CD4-positive, alpha-beta T cell treated with Interferon gamma for 1 hour (primary cell): Measurements from ENCODE around the gene OR1J2.
"Not testable (repeated sequence)": the region's sequence is repeated elsewhere in the genome, so short reads cannot be mapped to it uniquely, and the experiment has no call there.

Experiments
- DNase-seq: peaks from one replicate; pipeline ENCODE4 v3.0.0-alpha.2; 2020

Gene OR1J2, protein sequence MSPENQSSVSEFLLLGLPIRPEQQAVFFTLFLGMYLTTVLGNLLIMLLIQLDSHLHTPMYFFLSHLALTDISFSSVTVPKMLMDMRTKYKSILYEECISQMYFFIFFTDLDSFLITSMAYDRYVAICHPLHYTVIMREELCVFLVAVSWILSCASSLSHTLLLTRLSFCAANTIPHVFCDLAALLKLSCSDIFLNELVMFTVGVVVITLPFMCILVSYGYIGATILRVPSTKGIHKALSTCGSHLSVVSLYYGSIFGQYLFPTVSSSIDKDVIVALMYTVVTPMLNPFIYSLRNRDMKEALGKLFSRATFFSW

DNA sequence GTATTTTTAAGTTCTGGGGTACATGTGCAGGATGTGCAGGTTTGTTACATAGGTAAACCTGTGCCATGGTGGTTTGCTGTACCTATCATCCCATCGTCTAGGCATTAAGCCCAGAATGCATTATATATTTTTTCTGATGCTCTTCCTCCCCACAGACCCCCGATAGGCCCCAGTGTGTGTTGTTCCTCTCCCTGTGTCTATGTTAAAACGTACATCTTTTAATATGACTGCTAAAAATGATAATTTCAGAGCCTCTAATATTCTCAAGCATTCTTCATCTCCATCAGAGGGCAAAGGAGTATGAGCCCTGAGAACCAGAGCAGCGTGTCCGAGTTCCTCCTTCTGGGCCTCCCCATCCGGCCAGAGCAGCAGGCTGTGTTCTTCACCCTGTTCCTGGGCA is at the start of gene OR1J2:
Gene OR1J2 (plus strand): TSS at position 301 of the 400 bp plus-strand sequence. CDS start 0 bp downstream, at position 301.
- DNase-seq, result no peak

GRCh38 chr9:122463828-122464632 is 46.6 kb upstream of the OR1J2 start:
- DNase-seq, result peak; percentile 19

DNA sequence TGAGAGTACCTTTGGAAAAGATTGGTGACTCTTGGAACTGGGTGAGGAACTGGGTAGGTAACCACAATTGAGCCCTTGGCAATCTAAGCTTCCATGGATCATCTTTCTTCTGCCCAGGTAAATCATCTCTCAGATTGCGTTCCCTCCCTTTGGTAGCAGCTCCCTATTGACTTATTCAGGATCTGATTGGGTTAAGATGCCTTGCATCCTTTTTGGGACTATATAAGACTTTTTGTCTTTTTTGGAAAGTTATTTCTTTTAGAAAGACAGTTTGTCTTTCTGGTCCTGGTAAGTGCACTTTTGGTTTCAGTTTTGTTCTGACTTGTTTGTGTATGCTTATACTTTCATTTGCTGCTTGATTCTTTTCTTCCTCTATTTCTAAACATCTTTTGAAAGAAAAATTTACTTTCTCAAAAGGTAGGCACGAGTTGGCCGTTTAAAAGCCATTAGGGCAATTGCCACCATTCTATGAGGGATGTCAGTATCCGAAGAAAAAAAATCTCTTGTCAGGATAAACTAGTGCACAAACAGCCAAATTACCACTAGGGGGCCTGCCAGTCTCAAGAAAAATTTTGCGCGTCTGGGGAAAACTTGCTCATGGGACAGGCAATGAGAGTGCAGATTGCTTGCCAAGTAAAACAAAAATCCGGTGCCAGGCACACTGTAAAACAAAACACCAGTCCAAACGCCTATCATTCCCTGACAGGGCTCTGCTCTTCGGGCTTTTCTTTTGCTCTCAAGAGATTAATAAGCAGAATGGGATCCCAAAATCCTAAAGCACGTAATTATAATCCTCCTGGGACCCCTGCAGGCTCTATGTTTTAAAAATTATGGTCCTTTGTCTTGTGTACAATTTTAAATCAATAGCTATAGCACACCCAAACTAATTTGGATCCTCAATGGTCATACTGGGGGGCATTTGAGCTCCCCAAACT is 45.7 kb upstream of the OR1J2 start:
- peak; percentile 58 for DNase-seq

DNA sequence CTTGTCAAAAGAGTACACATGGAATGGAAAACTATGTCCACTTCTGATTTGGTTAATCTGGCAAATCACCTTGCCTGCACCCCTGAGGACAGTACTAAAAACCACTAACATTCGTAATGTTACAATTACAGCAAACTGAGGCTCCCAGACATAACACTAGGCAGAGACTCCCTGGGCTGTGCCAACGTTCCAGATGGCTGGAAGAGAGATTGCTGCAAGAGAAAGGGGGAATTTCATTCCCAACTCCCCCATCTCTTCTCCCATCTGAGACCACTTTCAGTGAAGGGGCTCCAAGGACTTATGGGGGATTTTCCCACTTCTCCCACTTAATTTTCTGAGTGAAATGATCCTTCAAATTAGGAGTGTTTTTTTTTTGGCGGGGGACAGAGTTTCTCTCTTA is 44.1 kb upstream of the OR1J2 start:
- no peak for DNase-seq

DNA sequence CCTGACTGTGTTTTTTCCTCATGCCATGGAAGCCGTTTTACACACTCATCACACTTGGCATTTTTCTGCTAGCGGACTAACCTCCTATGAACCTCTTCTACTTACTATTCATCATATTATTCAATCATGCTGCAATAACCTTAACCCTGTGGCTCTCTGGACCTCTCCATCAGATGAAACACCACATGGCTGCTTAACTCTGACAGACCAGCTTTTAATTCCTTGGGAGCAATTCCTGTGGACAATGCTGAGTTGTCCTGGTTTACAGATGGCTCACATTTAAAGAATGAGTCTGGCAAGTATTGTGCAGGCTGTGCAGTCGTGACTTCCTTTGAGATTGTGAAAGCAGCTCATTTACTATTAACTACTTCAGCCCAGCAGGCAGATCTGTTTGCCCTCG is 41.9 kb upstream of the OR1J2 start:
- DNase-seq, result no peak

DNA sequence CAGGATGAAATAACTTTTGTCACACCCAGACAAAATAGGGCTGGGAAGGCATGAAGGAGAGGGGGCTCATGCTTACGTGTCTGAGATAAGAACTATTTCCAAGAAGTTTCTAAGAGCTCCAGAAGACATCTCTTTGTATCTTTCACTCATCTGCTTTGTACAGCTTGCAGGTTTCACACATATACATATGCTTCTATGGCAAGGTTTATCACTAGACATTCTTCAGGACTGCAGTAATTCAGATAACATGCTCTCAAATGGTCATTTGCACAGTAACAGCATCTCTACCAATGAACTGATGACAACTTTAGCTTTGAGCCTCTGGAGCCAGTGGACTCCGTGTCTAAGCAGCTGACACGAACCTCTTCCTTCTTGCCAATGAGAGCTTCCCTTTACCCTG is 36.0 kb upstream of the OR1J2 start:
- DNase-seq, result no peak

DNA sequence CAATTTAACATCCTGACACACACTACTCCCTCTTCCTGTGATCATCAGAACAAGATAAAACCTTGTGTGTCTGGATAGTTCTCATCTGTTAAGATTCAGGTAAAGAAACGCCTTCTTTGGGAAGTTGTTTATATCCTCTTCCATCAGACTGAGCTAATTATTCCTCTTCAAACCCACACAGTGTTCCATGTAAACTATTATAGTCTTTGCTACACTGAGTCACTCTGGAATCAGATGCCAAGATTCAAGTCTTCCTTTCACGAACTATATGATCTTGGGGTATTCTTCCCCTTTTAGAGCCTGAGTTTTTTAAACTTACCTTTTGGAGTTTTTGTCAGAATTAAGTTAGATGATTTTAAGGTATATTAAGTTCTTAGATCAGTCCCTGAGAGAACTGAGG is 34.9 kb upstream of the OR1J2 start:
- no peak for DNase-seq

- no peak for DNase-seq
Measured at GRCh38 chr9:122477346-122477745, 33.3 kb upstream of the OR1J2 start.

- no peak for DNase-seq
Measured at GRCh38 chr9:122477826-122478225, 32.8 kb upstream of the OR1J2 start, which contains the start of gene OR1J1. TSS of gene OR1J1 (minus strand) at chr9:122477926. CDS start at chr9:122477926, 0 bp downstream.

GRCh38 chr9:122479062-122479461 is 31.5 kb upstream of the OR1J2 start:
- no peak for DNase-seq

DNA sequence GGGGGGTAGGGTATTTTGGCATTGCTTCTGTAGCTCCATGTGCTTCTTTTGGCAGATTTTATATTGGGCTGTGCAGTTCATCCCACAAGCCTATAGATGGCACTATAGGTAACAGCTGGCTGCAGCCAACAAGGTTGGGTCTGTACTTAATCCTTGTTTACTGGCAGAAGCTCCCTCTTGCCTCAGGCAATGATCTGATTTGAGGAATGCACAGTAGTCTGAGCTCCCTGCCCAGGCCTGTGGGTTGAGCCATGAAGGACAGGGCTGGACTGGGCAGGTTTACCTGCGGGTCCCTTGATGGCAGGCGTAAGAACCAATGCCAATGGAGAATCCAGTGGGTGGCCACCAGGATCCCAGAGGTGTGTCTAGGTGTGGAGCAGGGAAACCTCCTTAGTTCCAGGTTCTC is 11.7 kb upstream of the OR1J2 start:
- DNase-seq, result no peak

- DNase-seq, result no peak
Measured at GRCh38 chr9:122506964-122507363, 3.6 kb upstream of the OR1J2 start.

- DNase-seq, result no peak
Measured at GRCh38 chr9:122518226-122518625, 7.6 kb downstream of the OR1J2 start.

DNA sequence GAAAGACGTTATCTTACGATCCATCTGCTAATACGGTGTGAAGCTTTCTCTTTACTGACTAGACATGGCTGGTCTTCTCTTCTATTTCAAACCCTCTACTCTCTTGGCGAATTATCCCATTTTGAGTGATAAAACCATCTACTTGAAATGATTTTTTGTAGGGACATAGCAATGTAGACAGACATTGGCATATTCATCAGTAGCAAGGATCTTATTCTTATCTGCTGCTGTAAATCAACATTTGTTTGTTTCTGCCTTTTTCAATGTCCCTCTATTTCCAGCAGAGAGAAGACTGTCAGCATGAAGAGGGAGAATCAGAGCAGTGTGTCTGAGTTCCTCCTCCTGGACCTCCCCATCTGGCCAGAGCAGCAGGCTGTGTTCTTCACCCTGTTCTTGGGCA is 8.2 kb downstream of the OR1J2 start, which contains the start of gene OR1J4:
Gene OR1J4 (plus strand): TSS at position 301 of the 400 bp plus-strand sequence. CDS start 0 bp downstream, at position 301.
- no peak for DNase-seq

DNA sequence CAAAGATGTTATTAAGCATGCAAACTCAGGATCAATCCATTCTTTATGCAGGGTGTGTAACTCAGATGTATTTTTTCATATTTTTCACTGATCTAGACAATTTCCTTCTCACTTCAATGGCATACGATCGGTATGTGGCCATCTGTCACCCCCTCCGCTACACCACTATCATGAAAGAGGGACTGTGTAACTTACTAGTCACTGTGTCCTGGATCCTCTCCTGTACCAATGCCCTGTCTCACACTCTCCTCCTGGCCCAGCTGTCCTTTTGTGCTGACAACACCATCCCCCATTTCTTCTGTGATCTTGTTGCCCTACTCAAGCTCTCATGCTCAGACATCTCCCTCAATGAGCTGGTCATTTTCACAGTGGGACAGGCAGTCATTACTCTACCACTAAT is 8.8 kb downstream of the OR1J2 start:
- DNase-seq, result no peak

DNA sequence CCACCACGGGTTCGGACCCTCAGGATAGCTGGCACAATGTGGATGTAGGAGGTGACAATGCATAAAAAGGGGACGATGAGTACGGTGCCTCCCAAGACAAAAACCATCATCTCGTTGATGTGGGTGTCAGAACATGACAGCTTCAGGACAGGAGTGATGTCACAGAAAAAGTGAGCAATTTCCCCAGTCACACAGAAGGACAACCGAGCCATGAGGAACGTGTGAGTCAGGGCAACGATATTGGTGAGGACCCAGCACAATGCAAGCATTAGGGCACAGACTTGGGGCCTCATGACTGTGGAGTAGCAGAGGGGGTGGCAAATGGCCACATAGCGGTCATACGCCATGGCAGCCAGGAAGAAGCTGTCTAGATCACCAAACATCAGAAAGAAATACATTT is 16.0 kb downstream of the OR1J2 start:
- no peak for DNase-seq

- no peak for DNase-seq
Measured at GRCh38 chr9:122527193-122527592, 16.6 kb downstream of the OR1J2 start, which contains the start of gene OR1N1. TSS of gene OR1N1 (minus strand) at chr9:122527293. CDS start at chr9:122527293, 0 bp downstream.

DNA sequence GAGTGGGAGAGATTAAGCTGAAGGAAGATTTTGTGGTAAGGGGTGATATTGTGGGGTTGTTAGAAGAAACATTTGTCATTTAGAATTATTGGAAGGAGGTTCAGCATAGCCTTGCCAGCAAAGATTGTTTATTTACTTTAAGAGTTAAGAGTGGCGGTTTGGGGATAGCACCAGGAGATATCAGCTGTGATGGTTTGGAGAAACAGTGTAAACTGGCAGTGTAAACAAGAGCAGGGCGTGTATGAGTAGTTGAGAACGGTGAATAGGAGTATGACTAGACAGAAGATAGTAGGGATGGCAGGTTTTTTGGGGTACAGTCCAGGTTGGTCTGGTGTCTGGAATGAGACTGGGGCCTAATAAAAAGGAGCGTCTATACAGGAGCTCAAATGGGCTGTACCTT is 20.6 kb downstream of the OR1J2 start:
- DNase-seq, result not testable (repeated sequence)

- no peak for DNase-seq
Measured at GRCh38 chr9:122536134-122536533, 25.5 kb downstream of the OR1J2 start.

DNA sequence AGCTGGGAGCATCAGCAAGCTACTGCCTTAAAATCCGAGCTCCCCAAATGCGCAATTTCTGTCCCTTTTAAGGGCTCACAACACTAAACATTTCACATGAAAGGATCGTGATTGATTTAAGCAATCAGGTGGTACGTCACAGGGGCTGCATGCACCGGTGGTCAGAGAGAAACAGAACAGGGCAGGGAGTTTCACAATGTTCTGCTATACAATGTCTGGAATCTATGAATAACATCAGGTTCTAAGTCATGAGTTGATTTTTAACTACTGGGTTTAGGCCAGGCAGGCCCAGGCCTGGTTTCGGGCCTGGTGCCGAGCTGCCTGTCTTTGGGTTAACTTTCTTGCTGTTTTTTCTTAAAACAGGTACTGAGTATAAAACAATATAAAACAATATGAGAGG is 26.5 kb downstream of the OR1J2 start:
- not testable (repeated sequence) for DNase-seq

DNA sequence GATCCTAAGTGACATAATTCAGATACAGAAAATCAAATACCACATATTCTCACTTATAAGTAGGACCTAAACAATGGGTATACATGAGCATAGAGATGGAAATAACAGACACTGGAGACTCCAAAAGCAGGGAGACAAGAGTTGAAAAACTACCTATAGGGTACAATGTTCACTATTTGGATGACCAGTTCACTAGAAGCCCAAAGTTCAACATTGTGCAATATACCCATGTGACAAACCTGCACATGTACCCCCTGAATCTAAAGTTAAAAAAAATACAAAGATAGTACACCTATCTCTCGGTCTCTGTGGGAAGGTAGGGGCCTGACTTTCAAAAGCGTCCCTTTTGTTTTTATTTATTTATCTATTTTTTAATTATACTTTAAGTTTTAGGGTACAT is 28.2 kb downstream of the OR1J2 start:
- no peak for DNase-seq

DNA sequence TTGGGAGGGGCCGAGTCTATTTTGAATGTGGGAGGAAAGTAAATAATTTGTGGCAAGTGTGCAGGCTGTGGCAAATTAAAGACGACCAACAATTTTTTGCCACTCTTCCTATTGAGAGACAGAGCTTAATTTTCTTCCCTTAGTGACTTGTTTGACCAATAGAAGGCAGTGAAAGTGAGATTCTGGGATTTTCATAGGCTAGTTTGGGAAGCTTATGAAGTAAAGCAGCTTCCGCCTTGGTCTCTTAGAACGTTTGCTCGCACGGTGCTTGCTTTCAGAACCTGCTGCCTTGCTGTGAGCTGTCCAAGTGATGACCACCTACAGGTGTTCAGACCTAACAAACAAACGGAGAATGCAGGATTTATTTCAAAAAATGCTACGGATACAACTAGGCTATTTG is 35.6 kb downstream of the OR1J2 start:
- DNase-seq, result no peak

DNA sequence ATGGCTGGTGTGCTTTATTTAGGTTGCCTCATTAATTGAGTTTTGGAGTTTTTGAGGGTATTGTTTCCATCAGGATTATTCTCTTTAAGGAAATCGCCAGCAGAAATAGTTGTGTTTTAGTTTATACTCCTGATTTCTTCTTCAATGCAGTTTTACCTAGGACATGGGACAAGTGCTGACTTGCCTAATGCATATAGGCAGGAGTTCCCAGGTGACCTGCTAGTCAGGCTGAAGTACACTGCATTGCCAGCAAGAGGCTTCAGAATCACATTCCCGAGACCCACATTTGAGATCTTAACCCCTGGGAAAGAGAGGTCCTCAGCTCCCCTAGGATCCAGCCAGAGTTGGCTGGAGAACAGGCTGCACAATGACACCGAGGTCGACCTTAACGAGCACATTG is 40.8 kb downstream of the OR1J2 start:
- no peak for DNase-seq
